PC-9 (cell line): ENCODE data around the gene RHOT1.

Source experiments
- EZH2 ChIP-seq: fragments of 200-600 bp; sonication (generic); IDR thresholded peaks from 2 replicates; pipeline ENCODE4 v1.8.0; 2017; ENCODE audit warnings: antibody characterized with exemption, low read depth
- TF ChIP-seq, protein P1 (sequence below): fragments of 200-600 bp; sonication (generic); conservative IDR thresholded peaks from 2 replicates; pipeline ENCODE4 v1.6.1; 2017; ENCODE audit warnings: mixed run types, antibody characterized with exemption, mild to moderate bottlenecking, moderate library complexity

DNA sequence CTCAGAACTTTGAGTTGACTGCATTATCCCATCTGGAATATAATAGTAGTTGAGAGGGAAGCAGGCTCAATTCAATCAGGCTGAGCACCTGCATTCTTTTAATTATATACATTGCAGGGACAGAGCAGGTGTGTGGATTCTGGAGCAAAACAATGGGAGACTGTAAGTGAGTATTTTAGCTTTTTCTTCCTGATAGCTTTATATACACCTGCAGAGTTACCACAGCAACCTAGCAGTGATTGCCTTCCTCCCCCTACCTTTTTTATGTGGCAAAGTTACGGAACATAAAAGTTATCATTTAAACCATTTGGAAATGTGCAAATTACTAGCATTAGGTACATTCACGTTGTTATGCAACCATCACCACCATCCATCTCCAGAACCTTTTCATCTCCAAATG, 25.4 kb upstream of the RHOT1 start:
- TF ChIP-seq, protein P1, sequence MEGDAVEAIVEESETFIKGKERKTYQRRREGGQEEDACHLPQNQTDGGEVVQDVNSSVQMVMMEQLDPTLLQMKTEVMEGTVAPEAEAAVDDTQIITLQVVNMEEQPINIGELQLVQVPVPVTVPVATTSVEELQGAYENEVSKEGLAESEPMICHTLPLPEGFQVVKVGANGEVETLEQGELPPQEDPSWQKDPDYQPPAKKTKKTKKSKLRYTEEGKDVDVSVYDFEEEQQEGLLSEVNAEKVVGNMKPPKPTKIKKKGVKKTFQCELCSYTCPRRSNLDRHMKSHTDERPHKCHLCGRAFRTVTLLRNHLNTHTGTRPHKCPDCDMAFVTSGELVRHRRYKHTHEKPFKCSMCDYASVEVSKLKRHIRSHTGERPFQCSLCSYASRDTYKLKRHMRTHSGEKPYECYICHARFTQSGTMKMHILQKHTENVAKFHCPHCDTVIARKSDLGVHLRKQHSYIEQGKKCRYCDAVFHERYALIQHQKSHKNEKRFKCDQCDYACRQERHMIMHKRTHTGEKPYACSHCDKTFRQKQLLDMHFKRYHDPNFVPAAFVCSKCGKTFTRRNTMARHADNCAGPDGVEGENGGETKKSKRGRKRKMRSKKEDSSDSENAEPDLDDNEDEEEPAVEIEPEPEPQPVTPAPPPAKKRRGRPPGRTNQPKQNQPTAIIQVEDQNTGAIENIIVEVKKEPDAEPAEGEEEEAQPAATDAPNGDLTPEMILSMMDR = no peak
- no peak for TF ChIP-seq EZH2
